Measurements from ENCODE around the gene FBXW11. TPM values are rescaled to one million over a fixed set of nuclear protein-coding genes. Genes with fewer than 3 reads are reported as not detected.
"Not testable (repeated sequence)": the region's sequence is repeated elsewhere in the genome, so short reads cannot be mapped to it uniquely, and the experiment has no call there.

Gene FBXW11
- total and polyA plus RNA-seq, 12 donors: 5.3 to 108 (median 76.6) TPM

DNA sequence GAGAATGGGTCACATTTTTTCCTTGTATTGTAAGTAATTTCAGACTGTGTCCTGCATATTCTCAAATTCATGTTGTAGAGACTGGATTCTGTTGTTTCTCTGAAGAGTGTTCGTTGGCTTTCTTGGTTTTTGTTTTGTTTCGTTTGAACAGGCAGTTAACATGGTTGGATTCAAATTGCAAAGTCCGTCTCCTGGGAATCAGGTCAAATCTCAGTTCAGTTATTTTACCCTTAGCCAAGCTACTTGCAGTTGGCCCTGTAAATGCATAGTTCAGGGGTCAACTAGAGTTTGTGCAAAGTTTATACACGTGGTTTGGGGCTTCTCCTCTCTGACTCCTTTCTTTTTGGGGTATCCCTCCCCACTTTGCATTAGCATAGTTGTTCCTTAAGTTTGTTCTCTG is 21.7 kb upstream of the FBXW11 start:
- Histone ChIP-seq H3K27ac (no peak overlapping the region), H3K27me3 (no peaks in the 10 kb centered on the region), H3K36me3 (no peaks in the 10 kb centered on the region), H3K4me1 (peaks cover 0 to 4% (median 0%) of the 10 kb centered on the region in 9 donors), H3K9me3 (peaks cover 0 to 7% (median 0%) of the 10 kb centered on the region in 11 donors), H3K4me3 (no peak overlapping the region)
- ATAC-seq (no peak), DNase-seq (no peak)
- WGBS, 2 donors: 69% methylated on average over 4 of the region's 4 CpGs
- intact Hi-C loops (cut with DNase I): no loop called here
- no peak for TF ChIP-seq CTCF (IDR thresholded peaks at IDR 0.05)

- H3K36me3 ChIP-seq; intact Hi-C loops (cut with DNase I); H3K9me3 ChIP-seq; ATAC-seq; DNase-seq; H3K4me1 ChIP-seq; H3K27ac ChIP-seq; H3K27me3 ChIP-seq; H3K4me3 ChIP-seq: not testable (repeated sequence)
- 79 to 81% methylated on average over 10 of the region's 10 CpGs for WGBS, 2 donors
- TF ChIP-seq CTCF (IDR thresholded peaks at IDR 0.05): peak in 2 of 9 donors; percentile 5 to 11
These were observed 13.8 kb upstream of the FBXW11 start for GRCh38 chr5:172020110-172020786.

GRCh38 chr5:172015346-172015745 is 8.9 kb upstream of the FBXW11 start:
- H3K27ac ChIP-seq: no peak overlapping the region
- no peak overlapping the region for H3K4me3 ChIP-seq
- WGBS, 2 donors: 89 to 94% methylated on average over 4 of the region's 4 CpGs
- H3K9me3 ChIP-seq: no peaks in the 10 kb centered on the region
- no peak for ATAC-seq
- no peak for DNase-seq
- H3K27me3 ChIP-seq: no peaks in the 10 kb centered on the region
- H3K36me3 ChIP-seq: no peaks in the 10 kb centered on the region
- no peak for TF ChIP-seq CTCF (IDR thresholded peaks at IDR 0.05)
- H3K4me1 ChIP-seq: no peaks in the 10 kb centered on the region
- intact Hi-C loops (cut with DNase I): no loop called here

GRCh38 chr5:172010278-172010677 is 3.8 kb upstream of the FBXW11 start:
- DNase-seq (no peak), ATAC-seq (no peak)
- Histone ChIP-seq H3K27ac (no peak overlapping the region), H3K27me3 (no peaks in the 10 kb centered on the region), H3K4me3 (no peak overlapping the region), H3K9me3 (no peaks in the 10 kb centered on the region), H3K36me3 (no peaks in the 10 kb centered on the region), H3K4me1 (peaks cover 6 to 28% (median 17%) of the 10 kb centered on the region in 9 donors)
- intact Hi-C loops (cut with DNase I): no loop called here
- TF ChIP-seq CTCF (IDR thresholded peaks at IDR 0.05): peak in 5 of 9 donors; percentile 16 to 38 (median 31)
- WGBS, 2 donors: 35 to 45% methylated on average over 2 of the region's 2 CpGs

All from heart right ventricle (tissue), 16 donors.